Activated naive CD8-positive, alpha-beta T cell treated with anti-CD3 and anti-CD28 coated beads, Interleukin-2, amount 50 U/mL, for 24 hours (primary cell): ENCODE measurements around the gene PAPPA.

Experiments
- ATAC-seq: fragments of 150-1000 bp; cut with Tn5 transposase; one replicate; pipeline ENCODE4 v1.10.0; 2021
- DNase-seq: peaks from one replicate; pipeline ENCODE4 v3.0.0; 2021
- H3K27ac Mint-ChIP-seq: one replicate; pipeline ENCODE4 v1.8.0; 2021; ENCODE audit warnings: mild to moderate bottlenecking, mixed read lengths
- H3K27me3 Mint-ChIP-seq: one replicate; pipeline ENCODE4 v1.8.0; 2021; ENCODE audit warnings: mixed read lengths
- H3K36me3 Mint-ChIP-seq: one replicate; pipeline ENCODE4 v1.8.0; 2021; ENCODE audit warnings: low read depth, mixed read lengths
- H3K4me1 Mint-ChIP-seq: one replicate; pipeline ENCODE4 v1.8.0; 2021; ENCODE audit warnings: mixed read lengths
- H3K4me3 Mint-ChIP-seq: one replicate; pipeline ENCODE4 v1.8.0; 2021; ENCODE audit warnings: mild to moderate bottlenecking, moderate library complexity, mixed read lengths
- H3K9me3 Mint-ChIP-seq: one replicate; pipeline ENCODE4 v1.8.0; 2021; ENCODE audit warnings: mixed read lengths

PAPPA gene

DNA sequence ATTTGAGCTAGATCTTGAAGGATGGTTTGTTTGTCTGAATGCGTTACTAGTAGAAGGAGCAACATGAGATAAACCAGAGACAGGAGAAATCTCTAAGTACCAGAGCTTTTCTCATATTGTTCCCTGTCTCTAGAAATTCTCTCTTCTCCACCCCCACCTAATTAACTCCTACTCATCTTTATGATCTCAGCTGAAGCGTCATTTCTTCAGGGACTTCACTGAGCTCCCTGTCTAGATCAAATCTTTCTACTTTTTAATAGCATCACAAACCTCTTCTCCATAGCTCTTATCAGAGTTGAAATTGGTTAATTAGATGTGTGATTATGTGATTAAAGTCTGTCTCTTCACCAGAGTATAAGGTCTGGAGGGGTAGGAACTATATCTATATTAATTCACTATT lies 226.2 kb downstream of the PAPPA start:
- no peaks in the 10 kb centered on the region for H3K36me3 Mint-ChIP-seq
- H3K9me3 Mint-ChIP-seq = no peaks in the 10 kb centered on the region
- DNase-seq (no peak), ATAC-seq (no peak)
- H3K4me3 Mint-ChIP-seq = no peak overlapping the region
- H3K27me3 Mint-ChIP-seq = no peaks in the 10 kb centered on the region
- peaks cover 4% of the 10 kb centered on the region for H3K4me1 Mint-ChIP-seq
- H3K27ac Mint-ChIP-seq = no peak overlapping the region

DNA sequence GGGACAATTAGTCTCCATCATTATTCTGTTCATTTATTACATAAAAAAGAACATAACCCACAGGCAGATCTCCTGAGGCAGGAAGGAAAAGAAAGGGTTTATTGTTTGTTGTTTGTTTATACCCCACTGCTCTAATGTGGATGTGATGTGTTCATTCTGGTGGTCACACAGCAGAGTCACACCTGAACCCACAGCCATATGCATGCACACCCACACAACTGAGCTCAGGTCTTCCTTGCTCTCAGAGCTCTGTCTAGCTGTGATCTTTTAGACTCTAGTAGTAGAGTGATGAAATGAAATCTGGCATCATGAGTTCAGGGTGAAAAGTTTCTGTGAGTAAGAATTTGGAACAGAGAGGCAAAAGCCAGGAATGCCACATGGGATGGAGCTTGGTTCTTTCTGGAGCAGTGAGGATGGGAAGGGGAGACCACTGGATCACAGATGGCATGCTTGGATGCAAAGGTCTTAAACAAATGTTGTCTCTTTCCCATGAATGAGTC lies 227.0 kb downstream of the PAPPA start:
- H3K4me1 Mint-ChIP-seq = peaks cover 4% of the 10 kb centered on the region
- H3K27ac Mint-ChIP-seq = no peak overlapping the region
- no peaks in the 10 kb centered on the region for H3K27me3 Mint-ChIP-seq
- ATAC-seq = peak; percentile 79
- no peaks in the 10 kb centered on the region for H3K9me3 Mint-ChIP-seq
- no peaks in the 10 kb centered on the region for H3K36me3 Mint-ChIP-seq
- no peak overlapping the region for H3K4me3 Mint-ChIP-seq
- no peak for DNase-seq

GRCh38 chr9:116381350-116381749 lies 227.8 kb downstream of the PAPPA start:
- no peak overlapping the region for H3K4me3 Mint-ChIP-seq
- no peaks in the 10 kb centered on the region for H3K36me3 Mint-ChIP-seq
- DNase-seq (no peak), ATAC-seq (no peak)
- H3K9me3 Mint-ChIP-seq = no peaks in the 10 kb centered on the region
- no peak overlapping the region for H3K27ac Mint-ChIP-seq
- peaks cover 4% of the 10 kb centered on the region for H3K4me1 Mint-ChIP-seq
- no peaks in the 10 kb centered on the region for H3K27me3 Mint-ChIP-seq

DNA sequence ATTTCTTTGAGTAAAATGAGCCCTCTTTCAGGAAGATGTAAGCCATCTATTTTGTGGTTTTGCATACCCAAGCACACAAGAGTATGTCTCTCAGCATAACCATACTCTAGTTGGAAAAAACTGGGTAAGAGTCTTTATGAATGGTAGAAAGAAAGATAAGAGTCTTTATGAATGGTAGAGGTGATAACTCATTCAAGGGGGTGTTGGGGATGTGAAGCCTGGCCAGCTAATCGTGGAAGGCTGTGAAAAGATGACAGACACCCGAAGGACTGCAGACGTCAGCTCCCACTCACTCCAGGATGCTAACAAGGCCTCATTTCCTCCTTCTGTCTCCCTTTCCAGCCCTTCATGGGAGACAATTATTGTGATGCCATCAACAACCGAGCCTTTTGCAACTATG lies 228.5 kb downstream of the PAPPA start:
- ATAC-seq (no peak), DNase-seq (no peak)
- H3K9me3 Mint-ChIP-seq = no peaks in the 10 kb centered on the region

GRCh38 chr9:116383133-116383532 lies 229.5 kb downstream of the PAPPA start:
- H3K4me1 Mint-ChIP-seq = peaks cover 4% of the 10 kb centered on the region
- no peaks in the 10 kb centered on the region for H3K27me3 Mint-ChIP-seq
- ATAC-seq (no peak), DNase-seq (no peak)
- no peak overlapping the region for H3K4me3 Mint-ChIP-seq
- no peaks in the 10 kb centered on the region for H3K9me3 Mint-ChIP-seq
- no peaks in the 10 kb centered on the region for H3K36me3 Mint-ChIP-seq
- H3K27ac Mint-ChIP-seq = no peak overlapping the region

More for the DNA sequence above, 228.5 kb downstream of the PAPPA start:
- H3K27ac Mint-ChIP-seq = no peak overlapping the region
- H3K36me3 Mint-ChIP-seq = no peaks in the 10 kb centered on the region
- H3K27me3 Mint-ChIP-seq = no peaks in the 10 kb centered on the region
- H3K4me1 Mint-ChIP-seq = peaks cover 4% of the 10 kb centered on the region
- no peak overlapping the region for H3K4me3 Mint-ChIP-seq

DNA sequence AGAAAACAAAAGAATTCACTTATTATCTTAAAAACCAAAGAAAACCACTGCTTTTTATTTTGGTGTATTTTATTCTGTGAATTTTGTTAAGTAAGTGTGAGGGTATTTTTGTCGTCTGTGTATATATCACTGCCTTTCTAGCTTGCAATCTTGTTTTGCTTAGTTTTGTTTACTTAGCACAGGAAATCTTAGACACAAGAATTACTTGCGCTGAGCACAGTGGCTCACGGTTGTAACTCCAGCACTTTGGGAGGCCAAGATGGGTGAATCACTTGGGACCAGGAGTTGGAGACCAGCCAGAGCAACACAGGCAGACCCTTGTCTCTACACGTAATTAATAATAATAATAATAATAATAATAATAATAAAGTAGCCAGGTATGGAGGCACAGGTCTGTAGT lies 230.3 kb downstream of the PAPPA start:
- no peaks in the 10 kb centered on the region for H3K36me3 Mint-ChIP-seq
- H3K4me1 Mint-ChIP-seq = peaks cover 4% of the 10 kb centered on the region
- H3K9me3 Mint-ChIP-seq = no peaks in the 10 kb centered on the region
- no peak overlapping the region for H3K4me3 Mint-ChIP-seq
- H3K27me3 Mint-ChIP-seq = no peaks in the 10 kb centered on the region
- no peak overlapping the region for H3K27ac Mint-ChIP-seq
- ATAC-seq (no peak), DNase-seq (no peak)

DNA sequence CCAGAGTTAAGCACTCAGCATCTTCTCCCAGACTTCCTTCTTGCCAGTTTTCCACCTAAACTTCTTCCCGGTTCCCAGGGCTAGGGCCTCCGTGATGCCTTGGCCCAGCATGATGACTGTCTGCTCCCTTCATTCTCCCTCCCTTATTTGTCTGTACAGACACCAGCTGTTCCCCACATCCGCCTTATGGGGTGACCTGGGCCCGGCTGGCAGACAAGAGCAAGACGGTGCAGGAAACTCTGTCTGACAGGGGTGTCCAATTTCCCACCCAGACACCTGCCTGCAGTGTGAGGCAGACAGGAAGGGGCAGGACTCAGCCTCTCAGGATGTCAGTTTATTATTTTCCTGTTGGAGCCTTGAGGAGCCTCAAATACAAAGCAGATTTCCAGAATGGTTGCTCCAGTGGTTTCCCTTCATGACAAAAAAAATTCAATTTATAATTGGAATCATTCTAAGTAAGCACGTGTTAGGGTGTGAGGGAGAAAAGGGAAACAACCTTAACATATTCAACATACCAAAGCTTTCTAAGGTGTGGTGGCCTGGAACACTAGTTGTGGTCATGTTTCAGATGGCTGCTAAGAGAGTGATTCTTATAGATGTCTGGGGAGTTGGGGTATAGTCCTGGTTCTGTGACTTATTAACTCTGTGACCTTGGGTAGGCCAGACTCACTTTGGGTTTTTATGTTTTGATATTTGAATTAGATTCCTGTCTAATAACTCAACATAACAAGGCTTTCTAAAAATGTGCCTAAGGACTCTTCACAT lies 234.5 kb downstream of the PAPPA start:
- Mint-ChIP-seq H3K9me3 (no peaks in the 10 kb centered on the region), H3K36me3 (no peaks in the 10 kb centered on the region), H3K27me3 (no peaks in the 10 kb centered on the region), H3K27ac (no peak overlapping the region), H3K4me3 (no peak overlapping the region), H3K4me1 (no peaks in the 10 kb centered on the region)
- DNase-seq (no peak), ATAC-seq (no peak)

DNA sequence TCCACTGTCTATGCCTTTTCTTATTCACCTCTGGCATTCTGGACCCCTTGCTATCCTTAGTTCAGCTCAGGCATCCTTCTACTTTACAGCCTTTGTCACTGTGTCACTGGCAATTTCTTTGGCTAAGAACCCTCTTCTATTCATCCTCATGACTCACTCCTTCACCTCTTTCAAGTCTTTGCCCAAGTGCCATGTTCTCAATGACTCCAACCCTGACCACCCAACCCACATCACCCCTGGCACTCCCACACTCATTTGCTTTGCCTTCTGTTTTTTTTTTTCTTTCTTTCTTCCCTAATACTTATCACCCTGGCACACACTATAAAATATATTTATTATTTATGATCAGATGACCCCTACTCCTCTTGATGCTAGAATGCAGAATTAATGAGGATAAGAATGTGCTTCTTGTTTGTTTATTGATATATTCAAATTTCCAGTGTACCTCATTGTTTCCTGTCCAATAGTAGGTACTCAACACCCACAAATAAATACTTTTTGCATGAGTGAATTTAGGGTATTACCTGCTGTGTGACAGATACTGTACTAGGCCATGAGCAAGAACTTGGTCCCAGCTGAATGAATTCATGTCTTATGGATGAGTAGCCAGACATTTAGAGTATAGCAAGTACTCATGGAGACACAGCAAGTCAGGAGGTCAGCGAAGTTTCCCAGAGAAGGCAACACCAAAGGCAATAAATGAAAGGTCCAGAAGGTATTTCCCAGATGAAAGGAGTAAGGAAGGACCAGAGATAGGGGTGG lies 236.1 kb downstream of the PAPPA start:
- no peaks in the 10 kb centered on the region for H3K27me3 Mint-ChIP-seq
- H3K27ac Mint-ChIP-seq = no peak overlapping the region
- DNase-seq = no peak
- no peak overlapping the region for H3K4me3 Mint-ChIP-seq
- no peaks in the 10 kb centered on the region for H3K4me1 Mint-ChIP-seq
- no peak for ATAC-seq
- H3K9me3 Mint-ChIP-seq = no peaks in the 10 kb centered on the region
- H3K36me3 Mint-ChIP-seq = peaks cover 2% of the 10 kb centered on the region

- DNase-seq = no peak
- Mint-ChIP-seq H3K9me3 (no peaks in the 10 kb centered on the region), H3K36me3 (peaks cover 2% of the 10 kb centered on the region), H3K4me1 (no peaks in the 10 kb centered on the region), H3K27me3 (no peaks in the 10 kb centered on the region), H3K27ac (no peak overlapping the region), H3K4me3 (no peak overlapping the region)
- no peak for ATAC-seq
These were observed 237.0 kb downstream of the PAPPA start for GRCh38 chr9:116390303-116391228.

DNA sequence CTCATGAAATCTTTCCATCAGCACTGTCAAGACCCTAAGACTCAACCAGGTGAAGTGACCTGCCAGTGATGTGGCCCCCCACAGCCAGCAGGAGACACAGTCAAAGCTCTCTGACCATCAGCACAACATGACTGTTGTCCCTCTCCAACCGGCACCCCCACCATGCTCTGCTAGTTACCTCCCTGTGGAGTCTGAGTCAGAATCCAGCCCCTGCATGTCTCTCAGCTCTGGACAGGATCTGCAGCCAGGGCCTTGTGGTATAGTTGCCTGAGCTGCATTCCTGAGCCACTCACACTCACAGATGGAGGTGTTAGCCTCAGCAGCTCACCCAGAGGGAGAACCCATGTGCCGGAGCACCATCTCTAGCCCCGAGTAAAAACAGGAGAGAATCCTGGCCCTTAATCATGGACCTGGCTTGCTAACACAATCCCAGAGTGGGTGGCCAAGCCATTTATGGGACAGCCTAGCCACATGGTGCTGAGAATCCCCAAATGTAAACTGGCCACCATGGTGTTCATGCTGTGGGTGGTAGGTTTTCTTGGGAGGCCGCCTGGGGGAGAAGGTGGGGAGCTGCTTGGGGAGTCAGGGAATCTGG lies 237.8 kb downstream of the PAPPA start:
- Mint-ChIP-seq H3K27ac (no peak overlapping the region), H3K4me1 (no peaks in the 10 kb centered on the region), H3K27me3 (no peaks in the 10 kb centered on the region), H3K36me3 (peaks cover 2% of the 10 kb centered on the region), H3K4me3 (no peak overlapping the region), H3K9me3 (no peaks in the 10 kb centered on the region)
- no peak for DNase-seq
- ATAC-seq = peak; percentile 30

DNA sequence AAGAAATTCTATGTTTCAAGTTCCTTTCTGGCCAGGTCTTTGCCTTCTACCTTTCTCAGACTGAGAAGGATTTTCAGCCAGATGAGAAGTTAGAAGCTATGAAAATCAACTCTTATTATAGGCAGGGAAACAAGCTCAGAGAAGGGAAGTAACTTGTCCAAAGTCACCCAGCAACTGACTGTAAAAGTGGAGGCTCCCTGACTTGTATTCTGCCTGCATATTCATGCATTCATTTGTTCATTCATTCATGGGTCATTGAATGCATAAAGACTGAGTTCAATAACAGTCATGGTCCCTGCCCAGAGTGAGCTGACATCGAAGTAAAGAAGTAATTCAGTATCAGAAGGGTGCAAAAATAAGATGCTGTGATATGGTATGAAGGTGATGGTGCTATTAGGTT lies 239.6 kb downstream of the PAPPA start:
- no peak for ATAC-seq
- no peak overlapping the region for H3K4me3 Mint-ChIP-seq

DNA sequence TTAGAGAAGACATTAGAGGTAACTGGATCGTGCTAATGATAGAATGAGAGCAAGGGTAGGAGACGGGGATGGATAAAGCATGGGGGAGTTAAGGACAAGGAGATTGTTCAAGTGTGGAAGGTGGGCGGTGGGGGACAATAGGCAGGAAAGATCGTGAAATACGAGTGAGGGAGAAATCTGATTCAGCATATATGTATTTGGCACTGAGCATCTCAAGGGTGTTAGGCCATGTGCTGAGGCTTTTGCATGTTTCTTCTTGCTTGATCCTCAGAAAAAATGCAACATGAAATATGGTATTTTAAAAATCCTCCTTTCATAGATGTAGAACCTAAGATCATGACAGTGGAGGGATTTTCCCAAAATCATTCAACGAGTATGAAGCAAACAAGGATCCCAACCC lies 240.5 kb downstream of the PAPPA start:
- Mint-ChIP-seq H3K27ac (no peak overlapping the region), H3K27me3 (no peaks in the 10 kb centered on the region), H3K4me3 (no peak overlapping the region), H3K9me3 (no peaks in the 10 kb centered on the region), H3K4me1 (no peaks in the 10 kb centered on the region), H3K36me3 (peaks cover 2% of the 10 kb centered on the region)
- no peak for DNase-seq
- ATAC-seq = no peak

More for the DNA sequence above, 239.6 kb downstream of the PAPPA start:
- Mint-ChIP-seq H3K4me1 (no peaks in the 10 kb centered on the region), H3K27me3 (no peaks in the 10 kb centered on the region), H3K9me3 (no peaks in the 10 kb centered on the region), H3K27ac (no peak overlapping the region), H3K36me3 (peaks cover 2% of the 10 kb centered on the region)
- no peak for DNase-seq

- H3K4me1 Mint-ChIP-seq = no peaks in the 10 kb centered on the region
- DNase-seq (no peak), ATAC-seq (no peak)
- H3K4me3 Mint-ChIP-seq = no peak overlapping the region
- H3K27me3 Mint-ChIP-seq = no peaks in the 10 kb centered on the region
- H3K36me3 Mint-ChIP-seq = peaks cover 2% of the 10 kb centered on the region
- no peak overlapping the region for H3K27ac Mint-ChIP-seq
- no peaks in the 10 kb centered on the region for H3K9me3 Mint-ChIP-seq
These were observed 241.5 kb downstream of the PAPPA start for GRCh38 chr9:116394894-116395698.
